A673 (cell line): Measurements from ENCODE around the gene FOXN3.

Experiments used
- CTCF ChIP-seq: fragments of 300-800, 200-600 bp; sonication (generic); conservative IDR thresholded peaks from 2 replicates; pipeline ENCODE4 v1.5.1; 2017; ENCODE audit warnings: low read depth, mild to moderate bottlenecking, antibody characterized with exemption, low read length, moderate library complexity, mixed read lengths
- EZH2 ChIP-seq: fragments of 200-600 bp; sonication (generic); IDR thresholded peaks from 2 replicates; pipeline ENCODE4 v1.6.1; 2017; ENCODE audit warnings: borderline replicate concordance, low read depth, mild to moderate bottlenecking, mixed read lengths, antibody characterized with exemption, low read length; ENCODE audit not compliant: poor library complexity, severe bottlenecking

- no peak for TF ChIP-seq CTCF
- no peak for TF ChIP-seq EZH2
These were observed 300.0 kb downstream of the FOXN3 start for GRCh38 chr14:89117012-89117411.
